HG03280 (cell line): ENCODE results near the gene TCP11.

Experiments
- ATAC-seq: cut with Tn5 transposase; IDR thresholded peaks from one replicate; pipeline ENCODE4 v1.9.1; 2021; ENCODE audit warnings: mild to moderate bottlenecking, moderate library complexity; ENCODE audit not compliant: unreplicated experiment

The TCP11 gene

DNA sequence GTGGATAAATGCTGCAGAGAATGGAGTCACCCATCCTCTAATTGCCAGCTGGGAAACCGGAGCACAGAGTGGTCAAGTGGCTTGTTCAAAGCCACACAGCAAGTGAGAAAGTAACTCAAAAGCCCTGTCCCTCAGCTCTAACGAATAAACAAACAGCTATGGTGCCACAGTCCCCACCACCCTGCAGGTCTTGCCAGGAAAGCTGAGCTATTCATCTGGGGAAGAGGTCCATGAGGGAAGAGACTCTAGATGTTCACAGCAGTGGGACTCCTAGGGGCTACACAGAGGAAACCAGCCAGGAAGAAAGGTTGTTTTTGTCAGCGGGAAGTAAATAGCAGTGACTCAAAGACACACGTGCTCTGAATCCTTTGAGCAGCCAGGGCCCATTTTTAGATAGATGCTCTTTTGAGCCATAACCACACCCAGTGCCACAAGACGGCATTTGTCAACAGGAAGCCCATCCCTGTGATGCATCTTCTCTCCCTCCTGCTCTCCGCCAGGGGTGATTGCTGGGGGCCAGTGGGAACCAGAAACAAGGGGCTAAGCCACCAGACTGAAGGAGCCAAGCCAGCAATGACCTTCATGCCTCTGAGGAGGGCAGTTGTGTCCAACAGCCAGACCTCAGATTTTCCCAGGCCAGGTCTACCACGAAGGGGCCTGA is 32.4 kb upstream of the TCP11 start:
- no peak for ATAC-seq

- ATAC-seq = no peak
Observed at GRCh38 chr6:35173044-35173426, 31.9 kb upstream of the TCP11 start.

- ATAC-seq = no peak
Observed at GRCh38 chr6:35170891-35171290, 29.8 kb upstream of the TCP11 start.

- ATAC-seq = no peak
Observed at GRCh38 chr6:35170166-35170565, 29.0 kb upstream of the TCP11 start.

GRCh38 chr6:35168461-35168861 is 27.3 kb upstream of the TCP11 start:
- ATAC-seq = no peak

GRCh38 chr6:35167505-35167904 is 26.4 kb upstream of the TCP11 start:
- no peak for ATAC-seq

DNA sequence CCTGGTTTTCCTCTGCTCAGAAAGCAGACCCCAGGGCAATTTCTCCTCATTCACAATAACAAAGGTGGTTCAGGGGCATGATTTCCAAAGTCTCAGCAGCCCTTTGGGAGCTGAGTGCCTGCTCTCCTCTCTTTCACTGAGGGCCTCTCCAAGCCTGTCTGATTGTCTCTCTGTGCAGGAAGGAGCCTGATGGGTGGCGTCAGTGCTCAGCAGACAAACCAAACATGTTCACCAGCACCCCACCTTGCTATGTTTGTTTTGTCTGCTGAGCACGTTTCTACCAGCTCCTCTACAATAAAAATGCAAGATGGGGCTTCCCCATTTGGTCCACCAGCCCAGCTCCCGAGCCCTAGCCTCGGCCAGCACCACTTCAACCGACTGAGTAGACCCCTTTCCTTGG is 25.4 kb upstream of the TCP11 start:
- no peak for ATAC-seq

- ATAC-seq = no peak
Observed at GRCh38 chr6:35166116-35166515, 25.0 kb upstream of the TCP11 start.

- no peak for ATAC-seq
Observed at GRCh38 chr6:35165630-35166071, 24.5 kb upstream of the TCP11 start.

DNA sequence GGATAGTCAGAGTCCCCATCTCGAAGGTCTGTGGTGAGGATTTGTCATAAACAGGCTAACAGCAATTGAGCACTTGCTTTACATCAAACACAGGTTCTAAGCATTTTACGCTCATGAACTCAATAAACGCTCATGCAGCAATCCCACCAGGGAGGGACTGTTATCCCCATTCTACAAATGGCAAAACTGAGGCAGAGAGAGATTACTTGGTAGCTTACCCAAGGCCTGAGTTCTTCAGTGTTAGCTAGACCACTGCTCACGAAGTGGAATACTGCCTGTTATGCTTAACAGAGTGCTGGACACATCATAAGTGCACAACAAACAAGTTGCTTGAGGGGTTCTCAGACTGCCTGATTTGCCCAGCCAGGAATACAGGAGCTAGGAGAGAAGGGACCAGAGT is 23.7 kb upstream of the TCP11 start:
- ATAC-seq = no peak

DNA sequence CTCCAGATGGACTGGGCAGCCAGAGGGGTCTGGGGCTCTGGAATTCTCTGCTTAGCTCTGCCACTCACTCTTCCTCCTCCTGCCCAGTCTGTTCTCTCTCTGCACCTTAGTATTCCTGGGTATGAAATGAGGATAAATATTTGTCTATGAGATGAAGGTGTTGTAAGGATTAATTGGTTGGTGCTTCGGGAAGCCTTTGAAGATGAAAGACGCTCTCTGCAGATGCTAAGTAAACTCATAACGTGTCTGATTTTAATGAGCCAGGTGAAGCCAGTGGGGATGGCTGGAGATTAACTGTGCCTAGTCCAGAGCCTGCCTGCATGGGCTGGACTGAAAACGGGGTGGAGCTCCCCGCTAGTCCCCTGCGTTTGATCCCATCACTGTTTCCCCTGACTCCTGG is 23.1 kb upstream of the TCP11 start:
- no peak for ATAC-seq

DNA sequence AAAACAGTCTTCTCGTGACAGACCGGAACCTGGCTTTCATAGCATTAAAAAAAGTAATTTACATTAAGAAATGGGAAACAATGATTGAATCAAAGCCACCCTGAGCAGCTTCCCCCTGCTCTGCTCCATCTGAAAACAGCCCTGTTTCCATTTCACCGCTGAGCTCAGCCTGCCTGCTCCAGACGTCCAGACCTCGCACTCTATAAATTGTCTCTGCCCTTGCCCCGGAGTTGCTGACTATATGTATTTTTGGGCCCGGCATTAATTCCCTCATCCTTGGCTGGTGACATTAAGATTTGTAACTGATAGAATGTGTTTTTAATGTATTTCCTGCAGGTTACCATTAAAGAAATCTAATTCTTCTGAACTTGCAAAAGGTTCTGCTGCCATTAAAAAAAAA is 22.7 kb upstream of the TCP11 start:
- no peak for ATAC-seq

GRCh38 chr6:35161776-35162607 is 20.9 kb upstream of the TCP11 start:
- ATAC-seq = no peak

DNA sequence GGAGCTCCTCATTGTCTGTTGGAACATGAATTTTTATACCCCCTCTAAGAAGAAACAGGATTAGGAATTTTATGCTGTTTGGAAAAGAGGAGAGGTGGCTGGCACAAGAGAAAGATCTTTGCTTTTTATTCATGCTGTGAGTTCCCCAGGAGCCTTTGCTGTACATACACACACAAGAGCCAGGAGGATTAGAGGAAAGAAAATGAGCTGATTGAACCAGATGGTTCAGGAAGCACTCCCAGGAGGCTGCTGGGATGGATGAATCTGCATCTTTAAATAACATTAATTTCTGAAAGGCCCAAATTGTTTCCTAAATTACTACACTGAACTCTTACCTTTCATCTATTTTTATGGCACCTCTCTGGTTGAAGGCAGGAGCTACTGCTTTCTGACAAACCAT is 20.1 kb upstream of the TCP11 start:
- ATAC-seq = no peak

DNA sequence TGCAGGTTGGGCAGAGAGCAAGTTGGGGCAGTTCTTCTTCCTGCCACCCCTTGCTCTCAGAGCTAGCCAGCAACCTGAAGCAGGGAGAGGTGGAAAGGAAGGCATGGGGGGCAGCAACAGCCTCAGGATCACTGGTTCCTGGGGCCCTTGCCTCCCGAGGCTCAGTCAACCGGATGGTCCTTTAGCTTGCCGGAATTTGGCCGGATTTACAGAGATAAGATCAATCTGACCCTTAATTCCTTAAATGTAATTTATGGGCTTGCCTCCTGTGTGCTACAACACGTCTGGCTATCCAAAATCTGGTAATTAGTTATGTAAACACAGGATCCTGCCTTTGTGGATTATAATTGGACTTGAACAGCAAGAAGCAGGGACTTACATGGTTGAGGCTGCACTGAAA is 19.5 kb upstream of the TCP11 start:
- ATAC-seq = no peak

- ATAC-seq = no peak
Observed at GRCh38 chr6:35158520-35158919, 17.4 kb upstream of the TCP11 start.

GRCh38 chr6:35154947-35155346 is 13.8 kb upstream of the TCP11 start:
- ATAC-seq = no peak

- no peak for ATAC-seq
Observed at GRCh38 chr6:35154262-35154661, 13.1 kb upstream of the TCP11 start.

DNA sequence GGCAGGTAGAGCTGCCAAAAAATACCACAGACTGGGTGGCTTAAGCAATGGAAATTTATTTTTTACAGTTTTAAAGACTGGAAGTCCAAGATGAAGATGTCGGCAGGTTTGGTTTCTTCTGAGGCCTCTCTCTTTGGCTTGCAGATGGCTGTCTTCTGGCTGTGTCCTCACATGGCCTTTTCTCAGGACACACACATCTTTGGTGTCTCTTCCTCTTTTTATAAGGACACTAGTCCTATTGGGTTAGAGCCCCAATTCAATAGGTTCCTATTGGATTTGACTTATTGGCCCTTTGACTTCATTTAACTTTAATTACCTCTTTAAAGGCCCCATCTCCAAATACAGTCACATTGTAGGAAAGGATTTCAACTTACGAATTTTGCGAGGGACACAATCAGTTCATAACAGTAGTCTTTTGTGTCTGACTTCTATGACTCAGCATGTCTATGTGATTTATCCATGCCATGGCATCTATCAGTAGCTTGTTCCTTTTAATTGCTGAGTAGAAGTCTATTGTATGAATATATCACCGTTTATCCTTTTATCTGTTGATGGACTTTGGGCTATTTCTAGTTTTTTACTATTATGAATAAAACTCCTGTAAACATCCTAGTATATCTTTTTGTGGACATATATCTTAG is 11.0 kb upstream of the TCP11 start:
- no peak for ATAC-seq

GRCh38 chr6:35151466-35151865 is 10.3 kb upstream of the TCP11 start:
- no peak for ATAC-seq

- ATAC-seq = no peak
Observed at GRCh38 chr6:35149891-35150566, 8.9 kb upstream of the TCP11 start.
